Neural progenitor cell (in vitro differentiated cells): ENCODE results near the gene B4GALNT1.

Source experiments
- CTCF ChIP-seq: fragments of 200-600 bp; sonication (generic); IDR thresholded peaks from 2 replicates; pipeline ENCODE4 v1.5.1; 2017; ENCODE audit warnings: antibody characterized with exemption, mild to moderate bottlenecking
- EZH2 ChIP-seq: fragments of 200-600 bp; sonication (generic); IDR thresholded peaks from 2 replicates; pipeline ENCODE4 v1.6.1; 2017; ENCODE audit warnings: antibody characterized with exemption, mild to moderate bottlenecking, moderate library complexity
- EZH2phosphoT487 ChIP-seq: fragments of 200-600 bp; sonication (generic); IDR thresholded peaks from 2 replicates; pipeline ENCODE4 v1.6.1; 2017; ENCODE audit warnings: antibody characterized with exemption

- TF ChIP-seq CTCF = no peak
- TF ChIP-seq EZH2phosphoT487 = no peak
- TF ChIP-seq EZH2 = no peak
These were observed 28.5 kb downstream of the B4GALNT1 start, which contains the start of gene DTX3 for GRCh38 chr12:57604454-57604991.
